NOMO-1 (cell line): ENCODE measurements around the gene SHISAL2A.

ENCODE experiments used
- DNase-seq, 2 experiments: peaks; one replicate each; lab custom pipeline; 2025; ENCODE audit not compliant: unreplicated experiment in 2 of 2; lab: John Stamatoyannopoulos, UW

SHISAL2A gene

DNA sequence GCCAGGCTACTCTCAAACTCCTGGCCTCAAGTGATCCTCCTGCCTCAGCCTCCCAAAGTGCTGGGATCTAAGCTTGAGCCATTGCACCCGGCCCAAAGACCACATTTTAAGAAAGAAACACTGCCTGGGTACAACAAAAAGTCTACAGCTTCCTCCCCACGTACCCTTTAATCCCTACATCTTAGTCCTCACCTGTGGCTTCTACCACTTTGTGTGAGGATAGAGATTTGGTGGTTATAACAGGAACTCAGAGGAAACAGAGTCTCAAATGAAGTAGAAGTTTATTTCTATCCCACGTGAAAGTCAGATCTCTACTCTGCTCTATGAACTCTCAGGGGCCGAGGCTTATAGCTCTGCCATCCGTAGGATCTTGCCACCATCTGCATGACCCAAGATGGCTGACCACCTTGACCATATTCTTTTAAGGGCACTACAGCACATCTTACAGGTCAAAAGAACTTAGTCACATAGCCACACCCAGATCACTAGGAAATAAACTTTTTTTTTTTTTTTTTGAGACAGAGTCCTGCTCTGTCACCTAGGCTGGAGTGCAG lies 17.4 kb upstream of the SHISAL2A start:
- DNase-seq, result no peak

DNA sequence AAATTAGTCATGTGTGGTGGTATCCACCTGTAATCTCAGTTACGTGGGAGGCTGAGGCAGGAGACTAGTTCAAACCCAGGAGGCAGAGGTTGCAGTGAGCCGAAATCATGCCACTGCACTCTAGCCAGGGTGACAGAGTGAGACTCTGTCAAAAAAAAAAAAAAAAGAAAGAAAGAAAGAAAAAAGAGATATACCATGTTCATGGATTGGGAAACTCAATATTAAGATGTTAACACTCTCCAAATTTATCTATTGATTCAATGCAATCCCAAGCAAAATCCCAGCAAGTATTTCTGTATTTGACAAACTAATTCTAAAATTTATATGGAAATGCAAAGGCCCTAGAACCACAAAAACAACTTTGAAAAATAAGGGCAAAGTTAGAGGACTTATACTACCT lies 11.0 kb upstream of the SHISAL2A start:
- no peak for DNase-seq

DNA sequence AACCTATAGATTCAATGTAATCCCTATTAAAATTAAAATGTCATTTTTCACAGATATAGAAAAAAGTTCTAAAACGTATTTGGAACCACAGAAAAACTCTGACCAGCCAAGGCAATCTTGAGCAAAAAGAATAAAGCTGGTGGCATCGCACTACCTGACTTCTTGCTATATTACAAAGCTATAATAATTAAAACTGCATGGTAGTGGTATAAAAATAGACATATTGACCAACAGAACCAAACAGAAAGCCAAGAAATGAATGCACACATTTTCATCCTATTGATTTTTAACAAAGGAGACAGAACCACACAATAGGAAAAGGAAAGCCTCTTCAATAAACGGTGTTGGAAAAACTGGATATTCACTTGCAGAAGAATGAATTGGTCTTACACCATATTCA lies 9.2 kb upstream of the SHISAL2A start:
- no peak for DNase-seq

DNA sequence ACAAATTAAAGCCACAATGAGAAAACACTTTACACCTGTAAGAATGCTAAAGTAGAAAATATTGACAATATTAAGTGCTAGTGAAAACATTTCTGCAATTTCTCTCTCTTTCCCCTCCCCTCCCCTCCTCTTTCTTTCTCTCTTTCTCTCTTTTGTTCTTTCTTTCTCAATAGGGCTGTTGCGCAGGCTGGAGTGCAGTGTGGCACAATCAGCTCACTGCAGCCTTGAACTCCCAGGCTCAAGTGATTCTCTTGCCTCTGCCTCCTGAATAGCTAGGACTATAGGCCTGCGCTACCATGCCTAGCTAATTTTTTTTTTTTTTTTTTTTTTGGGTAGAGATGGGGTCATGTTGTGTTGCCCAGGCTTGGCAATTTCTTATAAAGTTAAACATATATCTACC lies 5.9 kb upstream of the SHISAL2A start:
- no peak for DNase-seq

DNA sequence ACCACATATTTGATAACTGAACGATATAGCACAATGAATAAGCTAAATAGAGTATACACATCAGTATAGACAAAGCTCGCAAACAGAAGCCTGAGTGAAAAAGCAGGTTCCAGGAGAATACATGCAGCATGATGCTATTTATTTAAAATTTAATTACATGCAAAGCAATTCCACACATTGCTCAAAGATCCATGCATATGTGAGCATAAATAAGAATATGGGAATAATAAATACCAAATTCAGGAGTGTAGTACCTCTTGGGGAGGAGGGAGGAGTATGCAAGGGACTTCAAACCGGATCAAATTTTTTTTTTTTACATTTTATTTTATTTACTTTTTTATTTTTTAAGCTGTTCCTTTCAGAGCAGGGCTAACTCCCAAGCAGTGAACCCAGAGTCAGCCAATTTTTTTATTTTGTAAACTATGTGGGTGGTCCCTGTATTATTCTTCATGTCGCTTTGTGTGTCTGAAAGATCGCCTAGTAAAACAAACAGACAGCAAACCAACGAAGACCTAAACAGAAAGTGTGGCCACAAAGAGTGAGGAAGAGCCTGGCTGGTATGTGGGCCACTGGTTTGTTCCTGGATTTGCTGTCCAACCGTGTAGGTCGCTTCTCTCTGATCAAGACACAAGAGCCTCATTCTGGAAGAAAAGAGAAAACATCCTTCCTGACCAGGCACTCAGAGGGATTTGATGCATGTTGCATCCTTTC lies 4.2 kb upstream of the SHISAL2A start:
- DNase-seq, result no peak

DNA sequence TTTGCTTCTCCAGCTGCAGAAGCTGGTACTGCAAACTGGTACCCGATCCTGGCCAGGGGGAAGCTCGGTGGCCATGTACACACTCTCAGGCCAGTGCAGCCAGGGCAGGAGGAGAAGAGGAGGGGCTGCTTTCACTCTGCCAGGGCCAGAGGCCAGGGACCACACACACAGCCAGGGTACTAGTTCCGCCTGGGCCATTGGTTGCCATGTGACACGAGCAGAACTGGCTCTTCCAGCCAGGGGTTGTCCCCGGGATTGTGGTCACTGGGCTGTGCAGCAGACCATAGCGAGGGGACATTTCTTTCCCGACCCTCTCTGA lies 3.7 kb upstream of the SHISAL2A start:
- DNase-seq, result no peak

DNA sequence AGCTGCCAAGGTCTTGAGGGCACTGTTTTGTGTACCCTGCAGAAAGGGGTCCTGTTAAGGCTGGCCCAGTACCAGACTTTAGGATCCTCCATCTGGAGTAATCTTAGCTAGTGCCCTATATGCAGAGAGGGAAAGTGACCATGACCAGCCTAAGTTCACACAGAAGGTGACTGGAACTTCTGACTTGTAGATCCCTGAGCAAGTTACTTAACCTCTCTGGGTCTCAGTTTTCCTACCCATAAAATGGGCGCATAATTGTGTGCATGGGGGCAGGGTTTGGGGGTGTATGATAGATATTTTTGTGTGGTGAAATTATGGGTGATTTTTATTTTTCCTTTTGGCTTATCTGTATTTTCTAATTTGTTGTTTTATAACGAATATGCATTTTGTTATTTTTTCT lies 3.3 kb upstream of the SHISAL2A start:
- DNase-seq, result no peak

DNA sequence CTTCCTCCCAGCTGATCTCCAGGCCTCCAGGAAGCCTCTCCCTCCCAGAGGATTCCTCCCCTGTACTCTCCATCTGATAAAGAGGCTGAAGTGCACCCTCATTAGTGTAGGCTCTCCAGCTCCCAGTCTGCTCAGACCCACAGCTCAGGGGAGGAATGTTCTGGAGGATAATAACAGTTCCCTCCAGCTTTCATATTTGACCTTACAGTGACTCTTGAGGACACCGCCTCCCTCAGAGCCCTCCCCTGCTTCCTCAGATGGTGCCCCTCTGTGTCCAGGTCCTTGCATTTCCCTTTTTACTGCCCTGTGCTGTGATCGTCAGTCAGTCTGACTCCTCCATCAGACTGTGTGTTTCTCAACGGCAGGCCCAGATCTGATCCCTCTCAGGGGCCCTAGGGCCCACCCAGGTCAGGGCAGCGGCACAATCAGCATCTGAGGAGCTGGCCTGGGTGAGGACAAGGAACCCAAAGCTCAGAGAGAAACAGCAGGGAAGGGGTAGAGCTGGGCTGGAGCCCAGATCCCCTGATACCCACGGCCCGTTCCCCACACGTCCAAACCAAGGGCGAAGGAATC lies 1.1 kb upstream of the SHISAL2A start:
- peak; percentile 72 to 79 for DNase-seq

DNA sequence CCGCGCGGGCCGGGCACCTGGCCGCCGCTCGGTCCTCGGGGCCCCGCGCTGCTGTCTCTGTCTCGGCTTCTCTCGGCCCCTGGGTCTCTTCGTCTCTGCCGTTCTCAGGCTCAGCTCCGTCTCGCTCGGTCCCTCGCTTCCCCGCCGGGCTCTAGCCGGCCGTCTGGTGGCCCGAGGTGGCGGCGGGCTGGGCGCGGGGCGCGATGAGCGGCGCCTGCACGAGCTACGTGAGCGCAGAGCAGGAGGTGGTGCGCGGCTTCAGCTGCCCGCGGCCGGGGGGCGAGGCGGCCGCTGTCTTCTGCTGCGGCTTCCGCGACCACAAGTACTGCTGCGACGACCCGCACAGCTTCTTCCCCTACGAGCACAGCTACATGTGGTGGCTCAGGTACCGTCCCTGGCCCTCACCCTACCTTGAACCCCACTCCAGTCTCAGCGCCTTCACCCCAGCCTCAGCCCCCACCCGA lies 355 bp downstream of the SHISAL2A start:
- peak; percentile 21 to 44 for DNase-seq

DNA sequence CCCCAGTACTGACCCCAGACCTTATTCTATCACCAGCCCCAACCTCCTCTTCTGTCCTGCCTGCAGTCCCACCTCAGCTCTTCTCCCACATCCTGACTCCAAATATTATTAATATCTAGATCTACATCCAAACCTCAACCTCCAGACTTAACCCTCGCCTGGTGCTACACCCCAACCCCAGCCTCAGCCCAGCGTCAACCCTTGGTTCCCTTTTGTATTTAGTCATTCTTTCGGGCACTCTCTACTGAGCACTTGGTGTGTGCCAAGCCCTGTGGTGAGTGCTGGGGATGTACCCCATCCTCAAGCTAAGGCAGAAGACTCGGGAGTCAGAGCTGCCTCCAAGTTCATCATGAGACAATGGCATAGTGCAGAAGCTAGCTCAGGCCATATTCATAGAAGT lies 1.1 kb downstream of the SHISAL2A start:
- peak in 1 of 2 experiments; percentile 4 for DNase-seq

DNA sequence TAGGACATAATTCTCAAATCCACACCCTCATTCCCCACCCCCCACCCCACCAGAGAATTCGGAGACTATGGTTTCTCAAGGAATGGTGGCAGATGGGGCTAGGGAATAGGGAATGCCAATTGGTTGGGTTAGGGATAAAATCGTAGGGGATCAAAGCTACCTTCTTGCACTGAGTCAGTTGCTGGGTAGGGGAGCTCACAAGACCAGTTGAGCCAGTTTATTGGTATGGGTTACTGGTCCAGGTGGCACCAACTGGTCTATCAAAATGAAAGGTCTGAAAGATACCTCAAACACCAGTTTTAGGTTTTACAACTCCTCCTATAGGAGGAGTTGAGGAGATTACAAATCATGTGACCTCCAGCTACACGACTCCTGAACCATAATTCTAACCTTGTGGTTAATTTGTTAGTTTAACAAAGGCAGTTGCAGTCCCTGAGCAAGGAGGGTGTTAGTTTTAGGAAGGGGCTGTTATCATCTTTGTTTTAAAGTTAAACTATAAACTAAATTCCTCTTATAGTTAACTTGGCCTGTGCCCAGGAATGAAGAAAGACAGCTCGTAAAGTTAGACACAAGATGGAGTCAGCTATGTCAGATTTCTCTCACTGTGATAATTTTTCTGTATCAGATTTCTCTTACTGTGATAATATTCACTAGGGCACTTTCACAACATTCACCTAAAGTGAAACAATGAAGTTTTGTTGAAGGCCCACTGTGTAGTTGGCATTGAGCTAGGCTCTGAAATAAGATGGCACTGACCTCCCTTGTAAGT lies 2.5 kb downstream of the SHISAL2A start:
- DNase-seq, result peak; percentile 13 to 21

DNA sequence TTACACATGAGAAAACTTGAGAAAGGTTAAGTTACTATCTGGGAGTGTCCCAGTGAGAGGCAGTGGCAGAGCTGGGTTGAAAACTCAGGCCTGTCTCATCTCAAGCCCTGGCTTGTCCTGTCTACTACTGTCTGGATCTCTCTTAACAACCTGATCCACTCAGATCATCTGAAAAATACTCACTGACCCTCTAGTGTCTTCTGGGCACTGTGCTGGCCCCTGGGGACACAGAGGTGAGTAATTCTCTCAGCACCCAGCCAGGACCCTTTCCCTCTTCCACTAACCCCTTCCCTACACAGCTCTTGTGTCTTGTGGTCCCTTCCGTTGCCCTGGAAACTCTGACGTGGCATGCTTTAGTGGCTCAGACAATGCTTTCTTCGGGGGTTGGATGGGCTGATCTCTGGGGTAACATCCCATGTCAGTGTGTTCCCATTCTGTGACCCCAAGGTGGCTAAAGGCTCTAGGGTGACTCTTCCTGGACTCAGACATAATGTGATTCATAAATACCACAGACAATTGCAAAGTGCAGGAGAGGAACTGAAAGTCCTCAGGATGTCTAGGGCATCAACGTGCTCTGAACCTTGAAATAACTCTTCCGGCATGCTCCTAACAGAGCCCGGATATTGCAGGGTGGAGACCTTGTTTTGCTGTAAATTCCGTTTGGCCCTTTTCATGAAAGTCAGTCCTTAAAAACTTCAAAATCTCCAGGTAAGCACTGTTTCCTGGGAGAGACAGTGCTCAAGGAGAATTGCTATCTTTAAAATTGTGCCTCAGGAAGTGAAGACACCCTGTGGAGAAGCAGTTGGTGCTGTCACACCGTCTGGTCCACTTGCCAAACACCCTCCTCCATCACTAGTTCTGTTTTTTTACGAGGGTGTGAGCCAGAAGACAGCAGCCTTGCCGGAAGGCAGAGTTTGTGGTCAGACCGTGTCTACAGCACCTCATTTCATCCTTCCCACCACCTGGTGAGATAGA lies 4.0 kb downstream of the SHISAL2A start:
- DNase-seq, result peak; percentile 93 to 97

DNA sequence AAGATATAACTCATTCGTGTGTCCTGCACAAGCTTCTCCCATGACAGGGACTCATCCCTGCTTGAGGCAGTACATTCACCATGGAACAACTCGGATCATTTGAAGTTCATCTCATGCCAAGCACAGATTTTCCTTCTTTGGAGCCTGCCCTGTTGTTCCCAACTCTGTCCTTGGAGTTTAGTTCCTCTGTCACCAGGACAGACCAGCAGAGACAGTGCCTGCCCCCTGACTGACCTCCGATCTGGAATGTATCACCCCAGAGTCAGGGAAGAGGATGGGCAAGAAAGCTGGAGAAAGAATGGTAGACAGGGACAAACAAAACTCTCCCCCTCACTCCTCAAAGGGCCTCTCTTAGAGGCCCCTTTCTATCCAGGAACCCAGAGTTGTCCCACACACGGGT lies 5.0 kb downstream of the SHISAL2A start:
- no peak for DNase-seq

DNA sequence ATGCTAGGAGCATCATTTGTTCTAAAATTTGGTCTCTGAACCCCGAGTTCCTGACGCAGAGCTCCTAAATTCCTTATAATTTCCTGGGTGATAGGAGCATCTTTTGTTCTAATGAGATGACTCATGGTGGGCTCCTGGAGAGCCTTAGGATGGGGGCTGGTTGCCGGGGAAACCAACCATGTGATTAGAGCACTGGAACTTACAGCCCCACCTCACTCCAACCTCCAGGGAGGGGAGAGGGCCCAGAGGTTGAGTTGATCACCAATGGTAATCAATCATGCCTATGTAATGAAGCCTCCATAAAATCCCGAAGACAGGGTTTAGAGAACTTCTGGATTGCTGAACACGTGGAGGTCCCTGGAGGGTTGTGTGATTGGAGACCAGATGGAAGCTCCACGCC lies 7.7 kb downstream of the SHISAL2A start:
- no peak for DNase-seq

DNA sequence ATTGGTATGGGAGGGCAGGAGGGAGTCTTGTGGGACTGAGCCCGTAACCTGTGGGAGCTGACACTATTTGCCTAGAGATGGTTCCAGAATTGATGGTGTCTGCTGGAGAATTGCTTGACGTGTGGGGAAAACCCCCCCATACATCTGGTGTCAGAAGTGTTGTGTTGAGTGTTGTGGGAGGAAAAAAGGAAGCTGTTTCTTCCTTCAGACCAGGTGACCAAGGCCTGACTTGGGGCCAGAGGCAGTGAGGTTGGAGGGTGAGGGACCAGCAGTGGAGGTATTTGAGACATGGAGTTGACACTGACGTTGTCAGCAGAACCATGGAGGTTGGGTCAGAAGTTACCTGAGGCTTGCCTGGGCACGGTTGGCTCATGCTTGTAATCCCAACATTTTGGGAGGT lies 8.3 kb downstream of the SHISAL2A start:
- DNase-seq, result peak in 1 of 2 experiments; percentile 10

DNA sequence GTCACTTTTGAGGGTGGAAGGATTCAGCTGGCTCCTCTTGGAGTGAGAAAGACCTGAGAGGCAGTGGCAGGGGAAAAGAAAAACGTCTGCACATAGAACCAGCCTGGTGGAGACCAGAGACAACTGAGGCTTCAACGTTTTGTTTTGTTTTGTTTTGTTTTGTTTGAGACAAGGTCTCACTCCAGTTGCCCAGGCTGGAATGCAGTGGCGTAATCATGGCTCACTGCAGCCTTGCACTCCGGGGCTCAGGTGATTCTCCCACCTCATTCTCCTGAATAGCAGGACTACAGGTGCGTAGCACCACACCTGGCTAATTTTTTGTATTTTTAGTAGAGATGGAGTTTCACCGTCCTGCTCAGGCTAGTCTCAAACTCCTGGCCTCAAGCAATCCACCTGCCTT lies 12.3 kb downstream of the SHISAL2A start:
- no peak for DNase-seq

DNA sequence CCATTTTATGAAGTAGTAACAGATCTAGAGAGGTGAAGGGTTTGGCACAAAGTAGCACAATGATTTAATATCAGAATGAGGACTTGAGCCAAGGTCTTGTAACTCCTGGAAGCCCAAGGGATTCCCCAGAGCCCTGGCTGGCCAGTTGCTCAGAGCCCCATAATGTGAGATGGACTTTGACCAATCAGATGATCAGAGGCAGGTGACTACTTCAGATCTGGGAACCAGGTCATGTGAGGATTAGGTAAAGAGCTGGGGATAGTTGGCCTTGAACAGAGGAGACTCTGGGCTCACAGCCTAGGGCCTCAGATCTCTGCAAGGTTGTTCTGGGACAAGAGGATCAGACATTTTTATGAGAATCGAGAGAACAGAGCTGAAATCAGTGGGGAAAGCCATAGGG lies 18.9 kb downstream of the SHISAL2A start:
- no peak for DNase-seq

DNA sequence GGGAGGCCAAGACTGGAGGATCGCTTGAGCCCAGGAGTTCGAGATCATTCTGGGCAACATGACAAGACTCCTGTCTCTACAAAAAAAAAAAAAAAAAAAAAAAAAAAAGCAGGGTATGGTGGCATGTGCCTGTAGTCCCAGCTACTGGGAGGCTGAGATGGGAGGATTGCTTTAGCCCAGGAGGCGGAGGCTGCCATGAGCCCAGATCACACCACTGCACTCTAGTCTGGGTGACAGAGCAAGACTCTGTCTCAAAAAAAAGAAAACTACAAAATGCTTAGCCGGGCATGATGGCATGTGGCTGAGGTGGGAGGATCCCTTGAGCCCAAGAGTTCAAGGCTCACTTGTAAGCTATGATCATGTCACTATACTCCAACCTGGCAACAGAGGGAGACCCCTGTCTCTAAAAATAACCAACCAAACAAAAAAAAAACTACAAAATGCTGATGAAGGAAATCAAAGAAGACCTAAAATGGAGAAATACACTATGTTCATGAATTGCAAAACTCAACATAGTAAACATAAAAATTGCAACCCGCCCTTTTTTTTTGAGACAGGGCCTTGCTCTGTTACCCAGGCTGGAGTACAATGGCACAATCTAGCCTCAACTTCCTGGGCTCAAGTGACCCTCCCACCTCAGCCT lies 20.4 kb downstream of the SHISAL2A start:
- no peak for DNase-seq

DNA sequence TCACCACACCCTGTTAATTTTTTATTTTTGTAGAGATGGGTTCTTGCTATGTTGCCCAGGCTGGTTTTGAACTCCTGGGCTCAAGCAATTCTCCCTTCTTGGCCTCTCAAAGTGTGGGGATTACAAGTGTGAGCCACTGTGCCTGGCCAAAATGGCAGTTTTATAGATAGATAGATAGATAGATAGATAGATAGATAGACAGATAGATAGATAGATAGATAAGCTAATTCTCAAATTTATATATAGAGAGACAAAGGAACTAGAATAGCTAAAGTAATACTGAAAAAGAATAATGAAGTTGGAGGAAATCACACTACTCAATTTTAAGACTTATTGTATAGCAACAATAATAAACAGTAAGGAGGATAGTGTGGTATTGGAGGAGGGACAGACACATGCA lies 21.1 kb downstream of the SHISAL2A start:
- DNase-seq, result no peak

DNA sequence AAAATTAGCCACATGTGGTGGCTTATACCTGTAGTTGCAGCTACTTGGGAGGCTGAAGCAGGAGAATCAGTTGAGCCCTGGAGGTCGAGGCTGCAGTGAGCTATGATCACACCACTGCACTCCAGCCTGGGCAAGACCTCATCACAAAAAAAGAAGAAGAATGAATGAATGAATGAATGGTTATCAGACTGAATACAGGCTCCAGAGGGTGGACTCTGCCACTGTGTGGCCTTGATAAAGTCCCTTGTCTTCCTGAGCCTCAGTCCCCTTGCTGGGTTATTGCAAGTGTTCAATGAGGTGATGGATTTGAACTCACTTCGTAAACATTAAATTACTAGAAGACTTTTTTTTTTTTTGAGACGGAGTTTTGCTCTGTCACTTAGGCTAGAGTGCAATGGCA lies 24.7 kb downstream of the SHISAL2A start:
- no peak for DNase-seq
